Measurements from ENCODE around the gene FNBP1L. TPM values are rescaled to one million over a fixed set of nuclear protein-coding genes. Genes with fewer than 3 reads are reported as not detected.

FNBP1L gene
- total RNA-seq, 1 experiment from 2014 or later: 72.7 TPM

GRCh38 chr1:93420400-93420799, 27.5 kb upstream of the FNBP1L start:
- H3K36me3 Mint-ChIP-seq (ENCODE audit: insufficient read depth, unreplicated experiment): no peaks in the 10 kb centered on the region
- no peaks in the 10 kb centered on the region for H3K9me3 Mint-ChIP-seq (ENCODE audit: low read depth, unreplicated experiment)
- H3K4me1 Mint-ChIP-seq (ENCODE audit: low read depth, unreplicated experiment): no peaks in the 10 kb centered on the region
- intact Hi-C loops (cut with micrococcal nuclease; ENCODE audit: unreplicated experiment): no loop called here
- H3K27ac Mint-ChIP-seq (ENCODE audit: unreplicated experiment): no peak overlapping the region
- no peaks in the 10 kb centered on the region for H3K27me3 Mint-ChIP-seq (ENCODE audit: unreplicated experiment)
- TF ChIP-seq, protein P1, sequence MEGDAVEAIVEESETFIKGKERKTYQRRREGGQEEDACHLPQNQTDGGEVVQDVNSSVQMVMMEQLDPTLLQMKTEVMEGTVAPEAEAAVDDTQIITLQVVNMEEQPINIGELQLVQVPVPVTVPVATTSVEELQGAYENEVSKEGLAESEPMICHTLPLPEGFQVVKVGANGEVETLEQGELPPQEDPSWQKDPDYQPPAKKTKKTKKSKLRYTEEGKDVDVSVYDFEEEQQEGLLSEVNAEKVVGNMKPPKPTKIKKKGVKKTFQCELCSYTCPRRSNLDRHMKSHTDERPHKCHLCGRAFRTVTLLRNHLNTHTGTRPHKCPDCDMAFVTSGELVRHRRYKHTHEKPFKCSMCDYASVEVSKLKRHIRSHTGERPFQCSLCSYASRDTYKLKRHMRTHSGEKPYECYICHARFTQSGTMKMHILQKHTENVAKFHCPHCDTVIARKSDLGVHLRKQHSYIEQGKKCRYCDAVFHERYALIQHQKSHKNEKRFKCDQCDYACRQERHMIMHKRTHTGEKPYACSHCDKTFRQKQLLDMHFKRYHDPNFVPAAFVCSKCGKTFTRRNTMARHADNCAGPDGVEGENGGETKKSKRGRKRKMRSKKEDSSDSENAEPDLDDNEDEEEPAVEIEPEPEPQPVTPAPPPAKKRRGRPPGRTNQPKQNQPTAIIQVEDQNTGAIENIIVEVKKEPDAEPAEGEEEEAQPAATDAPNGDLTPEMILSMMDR (IDR thresholded peaks at IDR 0.05; ENCODE audit: unreplicated experiment): no peak
- no peak for DNase-seq
- no peak overlapping the region for H3K4me3 Mint-ChIP-seq (ENCODE audit: low read depth, unreplicated experiment)
- no TSS peak for BruUV-seq (replicated peaks)
- CTCF ChIA-PET: interaction anchor here (0.7 kb wide), 1 partner anchor 49 kb away, joined by 3 read pairs; no protein-coding TSS in a partner anchor

GRCh38 chr1:93426181-93426580, 21.7 kb upstream of the FNBP1L start:
- CTCF ChIA-PET: no interaction called here
- DNase-seq: no peak
- Mint-ChIP-seq H3K9me3 (ENCODE audit: low read depth, unreplicated experiment) (no peaks in the 10 kb centered on the region), H3K4me3 (ENCODE audit: low read depth, unreplicated experiment) (no peak overlapping the region), H3K27me3 (ENCODE audit: unreplicated experiment) (no peaks in the 10 kb centered on the region), H3K27ac (ENCODE audit: unreplicated experiment) (no peak overlapping the region), H3K4me1 (ENCODE audit: low read depth, unreplicated experiment) (no peaks in the 10 kb centered on the region), H3K36me3 (ENCODE audit: insufficient read depth, unreplicated experiment) (no peaks in the 10 kb centered on the region)
- no TSS peak for BruUV-seq (replicated peaks)
- TF ChIP-seq, protein P1 (IDR thresholded peaks at IDR 0.05; ENCODE audit: unreplicated experiment): no peak
- intact Hi-C loops (cut with micrococcal nuclease; ENCODE audit: unreplicated experiment): no loop called here

- Mint-ChIP-seq H3K4me3 (ENCODE audit: low read depth, unreplicated experiment) (no peak overlapping the region), H3K27me3 (ENCODE audit: unreplicated experiment) (no peaks in the 10 kb centered on the region), H3K4me1 (ENCODE audit: low read depth, unreplicated experiment) (no peaks in the 10 kb centered on the region), H3K27ac (ENCODE audit: unreplicated experiment) (no peak overlapping the region), H3K9me3 (ENCODE audit: low read depth, unreplicated experiment) (no peaks in the 10 kb centered on the region), H3K36me3 (ENCODE audit: insufficient read depth, unreplicated experiment) (no peaks in the 10 kb centered on the region)
- TF ChIP-seq, protein P1 (IDR thresholded peaks at IDR 0.05; ENCODE audit: unreplicated experiment): no peak
- no TSS peak for BruUV-seq (replicated peaks)
- intact Hi-C loops (cut with micrococcal nuclease; ENCODE audit: unreplicated experiment): no loop called here
- no peak for DNase-seq
- CTCF ChIA-PET: interaction anchor here (0.6 to 1.1 kb wide), 2 partner anchors 115 to 125 kb away, joined by 3 read pairs; no protein-coding TSS in a partner anchor
Observed at GRCh38 chr1:93427656-93428055, 20.3 kb upstream of the FNBP1L start.

DNA sequence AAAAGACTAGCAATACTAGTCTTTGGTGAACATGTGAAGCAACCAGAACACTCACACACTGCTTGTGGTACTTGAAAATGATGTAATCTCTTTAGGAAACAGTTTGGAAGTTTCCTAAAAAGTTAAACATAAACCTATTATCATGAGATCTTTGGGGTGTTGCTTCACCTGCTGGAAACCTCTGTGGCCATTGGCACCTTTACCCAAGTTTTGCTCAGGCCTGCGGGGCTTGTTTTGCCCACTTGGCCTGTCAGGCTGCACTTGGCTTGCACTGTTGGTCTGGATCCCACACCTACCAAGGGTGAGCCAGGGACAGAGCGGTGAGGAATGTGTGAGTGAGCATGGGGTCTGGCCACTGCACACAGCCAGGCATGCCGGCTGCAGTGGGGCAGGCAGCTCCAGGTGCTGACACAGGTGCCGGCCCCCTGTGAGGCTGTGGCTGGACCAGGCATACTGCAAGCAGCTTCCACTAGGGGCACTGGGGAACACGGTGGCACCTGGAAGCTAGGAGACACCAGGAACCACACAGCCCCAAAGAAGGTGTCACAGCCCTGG, 14.4 kb upstream of the FNBP1L start:
- Mint-ChIP-seq H3K9me3 (ENCODE audit: low read depth, unreplicated experiment) (no peaks in the 10 kb centered on the region), H3K27me3 (ENCODE audit: unreplicated experiment) (no peaks in the 10 kb centered on the region), H3K4me1 (ENCODE audit: low read depth, unreplicated experiment) (no peaks in the 10 kb centered on the region), H3K36me3 (ENCODE audit: insufficient read depth, unreplicated experiment) (no peaks in the 10 kb centered on the region), H3K4me3 (ENCODE audit: low read depth, unreplicated experiment) (no peak overlapping the region), H3K27ac (ENCODE audit: unreplicated experiment) (no peak overlapping the region)
- no TSS peak for BruUV-seq (replicated peaks)
- TF ChIP-seq, protein P1 (IDR thresholded peaks at IDR 0.05; ENCODE audit: unreplicated experiment): peak; percentile 29
- CTCF ChIA-PET: interaction anchor here (0.6 to 1.5 kb wide), 4 partner anchors 129 to 1531 kb away, joined by 3 to 5 read pairs (median 4); no protein-coding TSS in a partner anchor
- intact Hi-C loops (cut with micrococcal nuclease; ENCODE audit: unreplicated experiment): loop anchor here (5.0 kb wide), 1 partner anchor 131 kb away; no protein-coding TSS in a partner anchor
- DNase-seq: peak; percentile 53
